IMR-90 (cell line): ENCODE measurements around the gene KCTD4. TPM values are rescaled to one million over a fixed set of nuclear protein-coding genes. Genes with fewer than 3 reads are reported as not detected.

Experiments
- ATAC-seq: fragments of 200-7000 bp; cut with Tn5 transposase; 2 replicates; pipeline ENCODE4 v1.9.1; 2020; ENCODE audit warnings: low read depth, mild to moderate bottlenecking, moderate library complexity
- BruUV-seq: library from RNA; stranded (reverse); fragments of 400-500 nt; replicated peaks from 2 replicates; lab custom pipeline; 2021; lab: Mats Ljungman, UMichigan
- CTCF ChIA-PET: fragments of 300-600 bp; formaldehyde crosslinking; extraction: SDS; loops from one replicate; lab custom pipeline; 2021; ENCODE audit warnings: antibody characterized with exemption; lab: Yijun Ruan, JAX
- POLR2A ChIA-PET: fragments of 300-600 bp; sonication (Branson Sonifier 250); formaldehyde crosslinking; loops from one replicate; lab custom pipeline; 2022; ENCODE audit warnings: antibody characterized with exemption; ENCODE audit not compliant: unreplicated experiment; lab: Charles Lee
- DNase-seq: peaks from one replicate; pipeline ENCODE4 v3.0.0; 2013
- H2AFZ ChIP-seq: replicated peaks from 2 replicates; pipeline ENCODE3; 2013; ENCODE audit warnings: low read length, mild to moderate bottlenecking; ENCODE audit not compliant: poor library complexity
- H2AK5ac ChIP-seq: 2 replicates; pipeline ENCODE4 v1.6.1; 2013; ENCODE audit warnings: low read depth, low read length, inconsistent platforms
- H2AK9ac ChIP-seq: replicated peaks from 2 replicates; pipeline ENCODE3; 2013; ENCODE audit warnings: mild to moderate bottlenecking, low read depth, low read length, moderate library complexity; ENCODE audit not compliant: poor library complexity
- H2BK120ac ChIP-seq: 2 replicates; pipeline ENCODE4 v1.6.1; 2013; ENCODE audit warnings: low read depth, low read length, inconsistent platforms
- H2BK15ac ChIP-seq: 3 replicates; pipeline ENCODE4 v1.6.1; 2013; ENCODE audit warnings: low read depth, low read length, inconsistent platforms
- H2BK20ac ChIP-seq: 2 replicates; pipeline ENCODE4 v1.6.1; 2013; ENCODE audit warnings: low read depth, mild to moderate bottlenecking, inconsistent platforms, low read length, moderate library complexity
- H2BK5ac ChIP-seq: 2 replicates; pipeline ENCODE4 v1.6.1; 2013; ENCODE audit warnings: mild to moderate bottlenecking, low read depth, low read length, inconsistent platforms; ENCODE audit not compliant: poor library complexity, severe bottlenecking
- H3K14ac ChIP-seq: replicated peaks from 2 replicates; pipeline ENCODE4 v1.6.1; 2013; ENCODE audit warnings: low read depth, low read length, inconsistent platforms
- H3K18ac ChIP-seq: 2 replicates; pipeline ENCODE4 v1.6.1; 2013; ENCODE audit warnings: low read depth, low read length, control low read depth
- H3K23ac ChIP-seq: 2 replicates; pipeline ENCODE4 v1.6.1; 2013; ENCODE audit warnings: low read depth, low read length, inconsistent platforms
- H3K27ac ChIP-seq: 2 replicates; pipeline ENCODE4 v1.5.1; 2013; ENCODE audit warnings: mild to moderate bottlenecking, control low read depth, low read length; ENCODE audit not compliant: insufficient read depth
- H3K27me3 ChIP-seq: 2 replicates; pipeline ENCODE4 v1.6.1; 2013; ENCODE audit warnings: low read length; ENCODE audit not compliant: control insufficient read depth, insufficient read depth
- H3K36me3 ChIP-seq: 2 replicates; pipeline ENCODE4 v1.6.1; 2013; ENCODE audit warnings: low read length, mixed read lengths; ENCODE audit not compliant: control insufficient read depth, insufficient read depth
- H3K4ac ChIP-seq: 2 replicates; pipeline ENCODE4 v1.6.1; 2013; ENCODE audit warnings: low read depth, low read length, inconsistent platforms
- H3K4me1 ChIP-seq: 2 replicates; pipeline ENCODE4 v1.6.1; 2013; ENCODE audit warnings: low read length, mixed read lengths; ENCODE audit not compliant: control insufficient read depth, insufficient read depth
- H3K4me2 ChIP-seq: 2 replicates; pipeline ENCODE4 v1.6.1; 2013; ENCODE audit warnings: low read depth, mild to moderate bottlenecking, control low read depth, low read length, moderate library complexity
- H3K4me3 ChIP-seq: 2 replicates; pipeline ENCODE4 v1.5.1; 2013; ENCODE audit warnings: low read depth, mild to moderate bottlenecking, control low read depth, low read length, moderate library complexity; ENCODE audit not compliant: insufficient read depth
- H3K56ac ChIP-seq: 2 replicates; pipeline ENCODE4 v1.6.1; 2013; ENCODE audit warnings: low read length, inconsistent platforms; ENCODE audit not compliant: insufficient read depth; ENCODE audit errors: extremely low read depth
- H3K79me1 ChIP-seq, 2 experiments: 2 replicates each; pipeline ENCODE4 v1.6.1; 2013; ENCODE audit warnings: low read length in 2 of 2, inconsistent platforms in 1 of 2, low read depth in 1 of 2
- H3K9ac ChIP-seq: 2 replicates; pipeline ENCODE4 v1.6.1; 2013; ENCODE audit warnings: low read depth, low read length, control low read depth
- H3K9me1 ChIP-seq: 2 replicates; pipeline ENCODE4 v1.6.1; 2013; ENCODE audit warnings: low read length, inconsistent platforms; ENCODE audit not compliant: insufficient read depth
- H3K9me3 ChIP-seq: 2 replicates; pipeline ENCODE4 v1.6.1; 2013; ENCODE audit warnings: low read length; ENCODE audit not compliant: control insufficient read depth, insufficient read depth
- H4K20me1 ChIP-seq: 2 replicates; pipeline ENCODE4 v1.6.1; 2013; ENCODE audit warnings: low read length, inconsistent platforms; ENCODE audit not compliant: insufficient read depth
- H4K5ac ChIP-seq: 2 replicates; pipeline ENCODE4 v1.6.1; 2013; ENCODE audit warnings: mild to moderate bottlenecking, low read depth, low read length, control low read depth
- H4K8ac ChIP-seq, 2 experiments: 2 replicates each; pipeline ENCODE4 v1.6.1; 2013; ENCODE audit warnings: low read depth in 2 of 2, low read length in 2 of 2, control low read depth in 1 of 2, inconsistent platforms in 1 of 2
- H4K91ac ChIP-seq: 2 replicates; pipeline ENCODE4 v1.6.1; 2013; ENCODE audit warnings: low read depth, low read length, inconsistent platforms; ENCODE audit not compliant: insufficient read depth
- BHLHE40 ChIP-seq: fragments of 150-350 bp; IDR thresholded peaks from 2 replicates; pipeline ENCODE4 v1.6.1; 2016; ENCODE audit warnings: mild to moderate bottlenecking, low read depth, low read length
- CEBPB ChIP-seq: IDR thresholded peaks from 2 replicates; pipeline ENCODE4 v1.6.1; 2012; ENCODE audit warnings: low read depth, low read length, improper control_type of control experiment
- CHD1 ChIP-seq: IDR thresholded peaks from 2 replicates; pipeline ENCODE4 v1.6.1; 2012; ENCODE audit warnings: low read depth, low read length, improper control_type of control experiment
- FOS ChIP-seq: fragments of 150-350 bp; IDR thresholded peaks from 2 replicates; pipeline ENCODE4 v1.6.1; 2016; ENCODE audit warnings: low read depth, low read length
- MAFK ChIP-seq: IDR thresholded peaks from 2 replicates; pipeline ENCODE4 v1.6.1; 2012; ENCODE audit warnings: low read depth, low read length, improper control_type of control experiment
- MAZ ChIP-seq: IDR thresholded peaks from 2 replicates; pipeline ENCODE4 v1.6.1; 2012; ENCODE audit warnings: low read depth, mild to moderate bottlenecking, low read length, improper control_type of control experiment, moderate library complexity, borderline replicate concordance
- MXI1 ChIP-seq: IDR thresholded peaks from 2 replicates; pipeline ENCODE4 v1.6.1; 2012; ENCODE audit warnings: low read depth, mild to moderate bottlenecking, low read length, moderate library complexity, borderline replicate concordance
- NFE2L2 ChIP-seq: fragments of 150-350 bp; IDR thresholded peaks from 2 replicates; pipeline ENCODE4 v1.6.1; 2016; ENCODE audit warnings: low read depth, mild to moderate bottlenecking, low read length
- POLR2A ChIP-seq: IDR thresholded peaks from 2 replicates; pipeline ENCODE4 v1.6.1; 2012; ENCODE audit warnings: mild to moderate bottlenecking, low read depth, low read length
- RAD21 ChIP-seq: IDR thresholded peaks from 2 replicates; pipeline ENCODE4 v1.6.1; 2012; ENCODE audit warnings: low read length, improper control_type of control experiment
- RCOR1 ChIP-seq: IDR thresholded peaks from 2 replicates; pipeline ENCODE4 v1.6.1; 2012; ENCODE audit warnings: mild to moderate bottlenecking, low read length, improper control_type of control experiment; ENCODE audit not compliant: insufficient replicate concordance
- RFX5 ChIP-seq: IDR thresholded peaks from 2 replicates; pipeline ENCODE4 v1.8.0; 2012; ENCODE audit warnings: low read depth, mild to moderate bottlenecking, low read length, moderate library complexity
- SMC3 ChIP-seq: fragments of 150-350 bp; IDR thresholded peaks from 2 replicates; pipeline ENCODE4 v1.6.1; 2016; ENCODE audit warnings: low read depth, mild to moderate bottlenecking, antibody characterized with exemption, low read length, moderate library complexity
- WGBS, 2 experiments: methylation state at CpG; one replicate each; pipeline versions ENCODE4 v1.1.5 to v1.1.7; 2013; ENCODE audit warnings: missing lambda C conversion rate in 2 of 2; ENCODE audit not compliant: insufficient read length in 1 of 2; ENCODE audit errors: extremely low coverage in 2 of 2; 5-methylcytosine and 5-hydroxymethylcytosine counted together
- dilution Hi-C: fragments of 300-500 bp; cut with HindIII; formaldehyde crosslinking; loops from one replicate; pipeline ENCODE4 v1.14.3; 2018; ENCODE audit warnings: low sequenced_read_pairs; ENCODE audit not compliant: unreplicated experiment
- in situ Hi-C: fragments of 300-500 bp; cut with MboI; formaldehyde crosslinking; loops from 3 replicates; pipeline ENCODE4 v1.14.3; 2019; ENCODE audit warnings: low sequenced_read_pairs, inconsistent platforms, mixed read lengths
- intact Hi-C: fragments of 100-400 bp; cut with micrococcal nuclease; formaldehyde crosslinking; loops from 2 replicates; pipeline ENCODE4 v1.10.0; 2022
- polyA plus RNA-seq, 3 experiments: library from polyadenylated mRNA; depleted of rRNA; stranded (reverse); fragments of >200 nt; gene quantifications; 2 replicates each; pipeline ENCODE4 v1.2.3, GENCODE V29; 2012; ENCODE audit warnings: low replicate concordance in 1 of 3
- total RNA-seq: library from RNA; depleted of rRNA; stranded (reverse); fragments of >200 nt; gene quantifications from 2 replicates; pipeline ENCODE4 v1.2.3, GENCODE V29; 2012
- TF ChIP-seq, protein P1 (sequence below): conservative IDR thresholded peaks from 2 replicates; pipeline ENCODE4 v1.5.1; 2012; ENCODE audit warnings: mild to moderate bottlenecking, low read depth, low read length, improper control_type of control experiment
- TF ChIP-seq, protein P2 (sequence below): fragments of 150-350 bp; IDR thresholded peaks from 2 replicates; pipeline ENCODE4 v1.6.1; 2017; ENCODE audit warnings: mild to moderate bottlenecking, antibody characterized with exemption, low read length, low read depth
- TF ChIP-seq, protein P3 (sequence below): fragments of 150-350 bp; IDR thresholded peaks from 2 replicates; pipeline ENCODE4 v1.6.1; 2016; ENCODE audit warnings: low read depth, mild to moderate bottlenecking, low read length, moderate library complexity, borderline replicate concordance

KCTD4 gene
- total and polyA plus RNA-seq, 2 of the 4 experiments (the other 2 are of a cell fraction), result 0.53 to 0.72 TPM

DNA sequence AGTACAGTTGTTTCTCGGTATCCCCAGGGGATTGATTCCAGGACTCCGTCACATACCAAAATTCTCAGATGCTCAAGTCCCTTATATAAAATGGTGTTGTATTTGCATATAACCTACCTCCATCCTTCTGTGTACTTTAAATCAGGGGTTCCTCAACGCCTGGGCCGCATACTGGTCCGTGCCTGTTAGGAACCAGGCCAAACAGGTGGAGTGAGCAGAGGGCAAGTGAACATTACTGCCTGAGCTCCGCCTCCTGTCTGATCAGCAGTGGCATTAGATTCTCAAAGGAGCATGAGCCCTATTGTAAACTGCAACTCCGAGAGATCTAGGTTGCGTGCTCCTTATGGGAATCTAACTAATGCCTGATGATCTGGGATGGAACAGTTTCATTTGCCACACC, 42.2 kb upstream of the KCTD4 start:
- Histone ChIP-seq H3K9me1 (peaks cover 4% of the 10 kb centered on the region), H3K4me3 (no peak overlapping the region), H3K9me3 (no peaks in the 10 kb centered on the region), H2BK5ac (no peak overlapping the region), H3K36me3 (no peaks in the 10 kb centered on the region), H4K91ac (no peak overlapping the region), H3K23ac (peak overlapping the region; percentile 35; the same call in 1 of the 2 replicates), H2BK15ac (peak overlapping the region; percentile 40; the same call in 1 of the 3 replicates), H3K9ac (no peak overlapping the region), H2AFZ (no peak overlapping the region), H2AK9ac (no peak overlapping the region), H3K79me1 (peaks cover 21 to 49% of the 10 kb centered on the region in 2 experiments), H3K4ac (0 out of 2 replicates have a peak overlapping the region, but pooled peaks have one; percentile 15), H4K5ac (no peak overlapping the region), H3K4me1 (peaks cover 3% of the 10 kb centered on the region; the same call in 1 of the 2 replicates), H2BK120ac (no peak overlapping the region), H2AK5ac (peak overlapping the region; percentile 44; the same call in 1 of the 2 replicates), H2BK20ac (no peak overlapping the region), H3K4me2 (no peak overlapping the region), H3K27me3 (no peaks in the 10 kb centered on the region), H3K18ac (no peak overlapping the region), H4K20me1 (no peaks in the 10 kb centered on the region; the same call in 1 of the 2 replicates), H3K27ac (no peak overlapping the region), H4K8ac (no peak overlapping the region; a peak in 2 of 4 replicates), H3K14ac (no peak overlapping the region), H3K56ac (no peak overlapping the region)
- intact Hi-C loops (loop anchor here (5.0 kb wide), 1 partner anchor 36 kb away; no protein-coding TSS in a partner anchor), dilution Hi-C loops (no loop called here), in situ Hi-C loops (no loop called here)
- no peak for ATAC-seq
- ChIA-PET POLR2A (no interaction called here), CTCF (no interaction called here)
- no peak for TF ChIP-seq MXI1
- TF ChIP-seq, protein P1, sequence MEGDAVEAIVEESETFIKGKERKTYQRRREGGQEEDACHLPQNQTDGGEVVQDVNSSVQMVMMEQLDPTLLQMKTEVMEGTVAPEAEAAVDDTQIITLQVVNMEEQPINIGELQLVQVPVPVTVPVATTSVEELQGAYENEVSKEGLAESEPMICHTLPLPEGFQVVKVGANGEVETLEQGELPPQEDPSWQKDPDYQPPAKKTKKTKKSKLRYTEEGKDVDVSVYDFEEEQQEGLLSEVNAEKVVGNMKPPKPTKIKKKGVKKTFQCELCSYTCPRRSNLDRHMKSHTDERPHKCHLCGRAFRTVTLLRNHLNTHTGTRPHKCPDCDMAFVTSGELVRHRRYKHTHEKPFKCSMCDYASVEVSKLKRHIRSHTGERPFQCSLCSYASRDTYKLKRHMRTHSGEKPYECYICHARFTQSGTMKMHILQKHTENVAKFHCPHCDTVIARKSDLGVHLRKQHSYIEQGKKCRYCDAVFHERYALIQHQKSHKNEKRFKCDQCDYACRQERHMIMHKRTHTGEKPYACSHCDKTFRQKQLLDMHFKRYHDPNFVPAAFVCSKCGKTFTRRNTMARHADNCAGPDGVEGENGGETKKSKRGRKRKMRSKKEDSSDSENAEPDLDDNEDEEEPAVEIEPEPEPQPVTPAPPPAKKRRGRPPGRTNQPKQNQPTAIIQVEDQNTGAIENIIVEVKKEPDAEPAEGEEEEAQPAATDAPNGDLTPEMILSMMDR, result no peak
- TF ChIP-seq MAFK, result no peak
- no peak for TF ChIP-seq FOS
- TF ChIP-seq CEBPB, result no peak
- TF ChIP-seq MAZ, result no peak
- no peak for TF ChIP-seq NFE2L2
- TF ChIP-seq RFX5, result no peak
- TF ChIP-seq, protein P2, sequence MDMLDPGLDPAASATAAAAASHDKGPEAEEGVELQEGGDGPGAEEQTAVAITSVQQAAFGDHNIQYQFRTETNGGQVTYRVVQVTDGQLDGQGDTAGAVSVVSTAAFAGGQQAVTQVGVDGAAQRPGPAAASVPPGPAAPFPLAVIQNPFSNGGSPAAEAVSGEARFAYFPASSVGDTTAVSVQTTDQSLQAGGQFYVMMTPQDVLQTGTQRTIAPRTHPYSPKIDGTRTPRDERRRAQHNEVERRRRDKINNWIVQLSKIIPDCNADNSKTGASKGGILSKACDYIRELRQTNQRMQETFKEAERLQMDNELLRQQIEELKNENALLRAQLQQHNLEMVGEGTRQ, result no peak
- TF ChIP-seq SMC3, result no peak
- TF ChIP-seq RAD21, result no peak
- no peak for TF ChIP-seq CHD1
- no peak for TF ChIP-seq BHLHE40
- TF ChIP-seq RCOR1, result no peak
- TF ChIP-seq POLR2A, result no peak
- TF ChIP-seq, protein P3, sequence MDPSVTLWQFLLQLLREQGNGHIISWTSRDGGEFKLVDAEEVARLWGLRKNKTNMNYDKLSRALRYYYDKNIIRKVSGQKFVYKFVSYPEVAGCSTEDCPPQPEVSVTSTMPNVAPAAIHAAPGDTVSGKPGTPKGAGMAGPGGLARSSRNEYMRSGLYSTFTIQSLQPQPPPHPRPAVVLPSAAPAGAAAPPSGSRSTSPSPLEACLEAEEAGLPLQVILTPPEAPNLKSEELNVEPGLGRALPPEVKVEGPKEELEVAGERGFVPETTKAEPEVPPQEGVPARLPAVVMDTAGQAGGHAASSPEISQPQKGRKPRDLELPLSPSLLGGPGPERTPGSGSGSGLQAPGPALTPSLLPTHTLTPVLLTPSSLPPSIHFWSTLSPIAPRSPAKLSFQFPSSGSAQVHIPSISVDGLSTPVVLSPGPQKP, result no peak
- WGBS, 2 experiments, result 97% methylated on average over 5 of the region's 8 CpGs; no CpG with 5 or more reads in 1 of the 2 experiments
- DNase-seq, result no peak
- BruUV-seq, result no TSS peak
